Gastrocnemius medialis (tissue), 4 donors: ENCODE data around the gene BCL2L12. TPM values are rescaled to one million over a fixed set of nuclear protein-coding genes. Genes with fewer than 3 reads are reported as not detected.

Experiments used
- ATAC-seq, 2 donors: fragments of 150-250 bp; one replicate each; pipeline ENCODE4 v1.9.1; 2016
- DNase-seq, 2 donors: peaks; one replicate each; pipeline ENCODE4 v3.0.0-alpha.2; 2019
- H3K27ac ChIP-seq, 4 donors: fragments of 200-600 bp; sonication (generic); 1 replicate in 1 of 4; 2 replicates in 3 of 4; pipeline ENCODE4 v1.5.1; 2016 to 2018; ENCODE audit warnings: mild to moderate bottlenecking in 2 of 4, moderate library complexity in 1 of 4
- H3K27me3 ChIP-seq, 3 donors: fragments of 200-600 bp; sonication (generic) in 2 of 3; 1 replicate in 1 of 3; 2 replicates in 2 of 3; pipeline versions ENCODE4 v1.5.1 to v1.6.0; 2016 to 2019; ENCODE audit warnings: mild to moderate bottlenecking in 1 of 3, moderate library complexity in 1 of 3
- H3K36me3 ChIP-seq, 2 donors: fragments of 200-600 bp; sonication (generic) in 1 of 2; one replicate each; pipeline ENCODE4 v1.5.1; 2017 to 2018
- H3K4me1 ChIP-seq, 2 donors: fragments of 200-600 bp; sonication (generic) in 1 of 2; one replicate each; pipeline ENCODE4 v1.5.1; 2016 to 2017; ENCODE audit warnings: mild to moderate bottlenecking in 2 of 2
- H3K4me3 ChIP-seq, 4 donors: fragments of 200-600 bp; sonication (generic) in 3 of 4; 1 replicate in 1 of 4; 2 replicates in 3 of 4; pipeline ENCODE4 v1.5.1; 2016 to 2019; ENCODE audit warnings: mild to moderate bottlenecking in 2 of 4
- H3K9me3 ChIP-seq, 3 donors: fragments of 200-600 bp; sonication (generic) in 2 of 3; 1 replicate in 1 of 3; 2 replicates in 2 of 3; pipeline ENCODE4 v1.5.1; 2016 to 2019
- CTCF ChIP-seq, 5 experiments: fragments of 450-650 bp in 3 of 5; fragments of 200-600 bp in 2 of 5; sonication (generic) in 2 of 5; IDR thresholded peaks in 4 of 5; conservative IDR thresholded peaks in 1 of 5; 1 replicate in 4 of 5; 2 replicates in 1 of 5; pipeline ENCODE4 v1.5.1; 2016 to 2019; ENCODE audit warnings: antibody characterized with exemption in 5 of 5, mild to moderate bottlenecking in 3 of 5, moderate library complexity in 3 of 5
- POLR2A ChIP-seq, 2 donors: fragments of 450-650 bp; IDR thresholded peaks; one replicate each; pipeline ENCODE4 v1.6.1; 2017; ENCODE audit warnings: antibody characterized with exemption in 2 of 2, mild to moderate bottlenecking in 2 of 2, moderate library complexity in 2 of 2
- in situ Hi-C, 4 donors: fragments of 200-750 bp; cut with MboI; loops; one replicate each; pipeline versions ENCODE4 v1.15.0 to v1.8.0; 2017; ENCODE audit warnings: low sequenced_read_pairs in 4 of 4
- intact Hi-C: fragments of 100-400 bp; cut with DNase I; formaldehyde crosslinking; loops from one replicate; pipeline ENCODE4 v1.15.1; 2023; ENCODE audit warnings: low total_unique reads
- total RNA-seq, 4 donors: library from RNA; depleted of rRNA; stranded (reverse); fragments of >200 nt; gene quantifications; one replicate each; pipeline versions ENCODE4 v1.1.0 to v1.2.3, GENCODE V29; 2016

BCL2L12 gene
- total RNA-seq, 4 donors from 2014 or later = 10.7 to 12.9 (median 11.8) TPM

- ATAC-seq = no peak
- peaks cover 0 to 90% of the 10 kb centered on the region in 2 donors for H3K36me3 ChIP-seq
- TF ChIP-seq POLR2A (IDR thresholded peaks at IDR 0.05) (no peak), CTCF (IDR thresholded peaks at IDR 0.05 in 4 of 5, conservative IDR thresholded peaks at IDR 0.05 in 1 of 5) (no peak)
- no peaks in the 10 kb centered on the region for H3K27me3 ChIP-seq
- no peak overlapping the region for H3K4me3 ChIP-seq
- no peaks in the 10 kb centered on the region for H3K4me1 ChIP-seq
- intact Hi-C loops (no loop called here), in situ Hi-C loops (no loop called here)
- H3K27ac ChIP-seq = no peak overlapping the region
- no peaks in the 10 kb centered on the region for H3K9me3 ChIP-seq
- DNase-seq = no peak
Measured at GRCh38 chr19:49656456-49657109, 9.2 kb upstream of the BCL2L12 start.

- Histone ChIP-seq H3K4me1 (no peaks in the 10 kb centered on the region), H3K9me3 (no peaks in the 10 kb centered on the region), H3K27ac (no peak overlapping the region), H3K36me3 (peaks cover 0 to 95% of the 10 kb centered on the region in 2 donors), H3K27me3 (no peaks in the 10 kb centered on the region), H3K4me3 (no peak overlapping the region)
- TF ChIP-seq CTCF (IDR thresholded peaks at IDR 0.05 in 4 of 5, conservative IDR thresholded peaks at IDR 0.05 in 1 of 5) = no peak
- no peak for TF ChIP-seq POLR2A (IDR thresholded peaks at IDR 0.05)
- intact Hi-C loops (no loop called here), in situ Hi-C loops (no loop called here)
- no peak for DNase-seq
- no peak for ATAC-seq
Measured at GRCh38 chr19:49657493-49658138, 8.1 kb upstream of the BCL2L12 start.

GRCh38 chr19:49658139-49658517 lies 7.6 kb upstream of the BCL2L12 start:
- no peaks in the 10 kb centered on the region for H3K4me1 ChIP-seq
- no peak for TF ChIP-seq CTCF (IDR thresholded peaks at IDR 0.05 in 4 of 5, conservative IDR thresholded peaks at IDR 0.05 in 1 of 5)
- no peak for TF ChIP-seq POLR2A (IDR thresholded peaks at IDR 0.05)
- no peak overlapping the region for H3K4me3 ChIP-seq
- ATAC-seq (no peak), DNase-seq (no peak)
- H3K27ac ChIP-seq = no peak overlapping the region
- no peaks in the 10 kb centered on the region for H3K9me3 ChIP-seq
- in situ Hi-C loops = no loop called here
- no peaks in the 10 kb centered on the region for H3K27me3 ChIP-seq
- H3K36me3 ChIP-seq = peaks cover 0 to 92% of the 10 kb centered on the region in 2 donors
- intact Hi-C loops = no loop called here

- Histone ChIP-seq H3K36me3 (peaks cover 0 to 85% of the 10 kb centered on the region in 2 donors), H3K4me3 (no peak overlapping the region), H3K27ac (no peak overlapping the region), H3K4me1 (peaks cover 3 to 5% of the 10 kb centered on the region in 2 donors), H3K27me3 (no peaks in the 10 kb centered on the region), H3K9me3 (no peaks in the 10 kb centered on the region)
- TF ChIP-seq CTCF (IDR thresholded peaks at IDR 0.05 in 4 of 5, conservative IDR thresholded peaks at IDR 0.05 in 1 of 5) = no peak
- TF ChIP-seq POLR2A (IDR thresholded peaks at IDR 0.05) = no peak
- DNase-seq = no peak
- intact Hi-C loops (no loop called here), in situ Hi-C loops (no loop called here)
- ATAC-seq = no peak
Measured at GRCh38 chr19:49658566-49659442, 6.9 kb upstream of the BCL2L12 start.
